ENCODE results near the gene CUL5. TPM values are rescaled to one million over a fixed set of nuclear protein-coding genes. Genes with fewer than 3 reads are reported as not detected.

The CUL5 gene
- total and polyA plus RNA-seq, 2 donors = 12.3 to 28.6 TPM

GRCh38 chr11:108135845-108136544 lies 127.3 kb downstream of the CUL5 start:
- no peaks in the 10 kb centered on the region for H3K9me3 ChIP-seq (ENCODE audit: control insufficient read depth in 2 of 2, insufficient read depth in 1 of 2, low read length in 1 of 2)
- H3K27ac ChIP-seq (ENCODE audit: low read depth in 1 of 2, low read length in 1 of 2) = no peak overlapping the region
- 85% methylated on average over 2 of the region's 2 CpGs for WGBS
- no peaks in the 10 kb centered on the region for H3K27me3 ChIP-seq (ENCODE audit: control insufficient read depth in 2 of 2, insufficient read depth in 1 of 2, low read length in 1 of 2)
- H3K4me1 ChIP-seq (ENCODE audit: control insufficient read depth in 2 of 2, insufficient read depth in 2 of 2, low read length in 2 of 2) = no peaks in the 10 kb centered on the region
- H3K36me3 ChIP-seq (ENCODE audit: control insufficient read depth in 2 of 2, insufficient read depth in 2 of 2, low read length in 1 of 2) = peaks cover 1 to 6% of the 10 kb centered on the region in 2 donors
- no peak overlapping the region for H3K4me3 ChIP-seq (ENCODE audit: low read length in 2 of 2)
- peak in 1 of 9 donors; percentile 33 for DNase-seq (ENCODE audit: low read depth in 6 of 9, low spot score in 9 of 9)

DNA sequence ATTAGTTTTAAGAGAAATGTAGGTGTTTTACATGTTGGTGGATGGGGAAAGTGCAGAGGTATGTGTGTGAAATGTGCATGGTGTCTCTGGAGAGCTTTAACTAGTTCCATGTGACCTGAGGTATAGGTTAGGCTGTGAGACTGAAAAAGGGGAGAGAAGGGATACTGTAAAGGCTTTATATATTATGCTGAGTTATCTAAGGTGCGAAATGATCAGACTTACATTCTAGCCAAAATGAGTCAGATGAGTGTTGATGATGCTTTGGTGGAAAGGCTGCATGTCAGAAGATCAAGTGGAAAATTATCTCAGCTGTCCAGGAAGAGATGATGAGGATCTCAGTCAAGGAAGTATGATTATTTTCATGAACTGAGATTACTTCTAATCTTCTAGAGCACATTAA lies 128.5 kb downstream of the CUL5 start:
- Histone ChIP-seq H3K9me3 (ENCODE audit: control insufficient read depth in 2 of 2, insufficient read depth in 1 of 2, low read length in 1 of 2) (no peaks in the 10 kb centered on the region), H3K4me3 (ENCODE audit: low read length in 2 of 2) (no peak overlapping the region), H3K27me3 (ENCODE audit: control insufficient read depth in 2 of 2, insufficient read depth in 1 of 2, low read length in 1 of 2) (no peaks in the 10 kb centered on the region), H3K27ac (ENCODE audit: low read depth in 1 of 2, low read length in 1 of 2) (no peak overlapping the region), H3K4me1 (ENCODE audit: control insufficient read depth in 2 of 2, insufficient read depth in 2 of 2, low read length in 2 of 2) (no peaks in the 10 kb centered on the region), H3K36me3 (ENCODE audit: control insufficient read depth in 2 of 2, insufficient read depth in 2 of 2, low read length in 1 of 2) (peaks cover 3 to 6% of the 10 kb centered on the region in 2 donors)
- no peak for DNase-seq (ENCODE audit: low read depth in 6 of 9, low spot score in 9 of 9)
- 98% methylated on average over 1 of the region's 1 CpG for WGBS

GRCh38 chr11:108142304-108142703 lies 133.6 kb downstream of the CUL5 start:
- WGBS = 91% methylated on average over 7 of the region's 7 CpGs
- H3K27me3 ChIP-seq (ENCODE audit: control insufficient read depth in 2 of 2, insufficient read depth in 1 of 2, low read length in 1 of 2) = no peaks in the 10 kb centered on the region
- H3K9me3 ChIP-seq (ENCODE audit: control insufficient read depth in 2 of 2, insufficient read depth in 1 of 2, low read length in 1 of 2) = no peaks in the 10 kb centered on the region
- H3K4me1 ChIP-seq (ENCODE audit: control insufficient read depth in 2 of 2, insufficient read depth in 2 of 2, low read length in 2 of 2) = no peaks in the 10 kb centered on the region
- no peak for DNase-seq (ENCODE audit: low read depth in 6 of 9, low spot score in 9 of 9)
- H3K36me3 ChIP-seq (ENCODE audit: control insufficient read depth in 2 of 2, insufficient read depth in 2 of 2, low read length in 1 of 2) = peaks cover 12 to 18% of the 10 kb centered on the region in 2 donors
- H3K27ac ChIP-seq (ENCODE audit: low read depth in 1 of 2, low read length in 1 of 2) = no peak overlapping the region
- H3K4me3 ChIP-seq (ENCODE audit: low read length in 2 of 2) = no peak overlapping the region

- WGBS = 98% methylated on average over 3 of the region's 3 CpGs
- H3K36me3 ChIP-seq (ENCODE audit: control insufficient read depth in 2 of 2, insufficient read depth in 2 of 2, low read length in 1 of 2) = peaks cover 16 to 31% of the 10 kb centered on the region in 2 donors
Observed at GRCh38 chr11:108144615-108145014, 135.9 kb downstream of the CUL5 start.

DNA sequence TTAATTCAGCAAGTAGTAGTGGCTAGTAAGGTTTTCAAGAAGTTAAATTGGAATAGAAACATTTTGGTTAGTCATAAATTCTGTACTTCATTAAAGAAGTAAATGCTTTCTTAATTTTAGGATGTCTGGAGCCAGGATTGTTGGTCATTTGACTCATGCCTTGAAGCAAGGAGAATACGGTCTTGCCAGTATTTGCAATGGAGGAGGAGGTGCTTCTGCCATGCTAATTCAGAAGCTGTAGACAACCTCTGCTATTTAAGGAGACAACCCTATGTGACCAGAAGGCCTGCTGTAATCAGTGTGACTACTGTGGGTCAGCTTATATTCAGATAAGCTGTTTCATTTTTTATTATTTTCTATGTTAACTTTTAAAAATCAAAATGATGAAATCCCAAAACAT lies 138.5 kb downstream of the CUL5 start:
- Histone ChIP-seq H3K4me1 (ENCODE audit: control insufficient read depth in 2 of 2, insufficient read depth in 2 of 2, low read length in 2 of 2) (no peaks in the 10 kb centered on the region), H3K9me3 (ENCODE audit: control insufficient read depth in 2 of 2, insufficient read depth in 1 of 2, low read length in 1 of 2) (no peaks in the 10 kb centered on the region), H3K27ac (ENCODE audit: low read depth in 1 of 2, low read length in 1 of 2) (no peak overlapping the region), H3K27me3 (ENCODE audit: control insufficient read depth in 2 of 2, insufficient read depth in 1 of 2, low read length in 1 of 2) (no peaks in the 10 kb centered on the region), H3K36me3 (ENCODE audit: control insufficient read depth in 2 of 2, insufficient read depth in 2 of 2, low read length in 1 of 2) (peaks cover 25 to 50% of the 10 kb centered on the region in 2 donors), H3K4me3 (ENCODE audit: low read length in 2 of 2) (no peak overlapping the region)
- 96% methylated on average over 1 of the region's 1 CpG for WGBS
- no peak for DNase-seq (ENCODE audit: low read depth in 6 of 9, low spot score in 9 of 9)

More at GRCh38 chr11:108144615-108145014, 135.9 kb downstream of the CUL5 start:
- H3K9me3 ChIP-seq (ENCODE audit: control insufficient read depth in 2 of 2, insufficient read depth in 1 of 2, low read length in 1 of 2) = no peaks in the 10 kb centered on the region
- no peak overlapping the region for H3K4me3 ChIP-seq (ENCODE audit: low read length in 2 of 2)
- H3K4me1 ChIP-seq (ENCODE audit: control insufficient read depth in 2 of 2, insufficient read depth in 2 of 2, low read length in 2 of 2) = no peaks in the 10 kb centered on the region
- no peak for DNase-seq (ENCODE audit: low read depth in 6 of 9, low spot score in 9 of 9)
- H3K27me3 ChIP-seq (ENCODE audit: control insufficient read depth in 2 of 2, insufficient read depth in 1 of 2, low read length in 1 of 2) = no peaks in the 10 kb centered on the region
- no peak overlapping the region for H3K27ac ChIP-seq (ENCODE audit: low read depth in 1 of 2, low read length in 1 of 2)

DNA sequence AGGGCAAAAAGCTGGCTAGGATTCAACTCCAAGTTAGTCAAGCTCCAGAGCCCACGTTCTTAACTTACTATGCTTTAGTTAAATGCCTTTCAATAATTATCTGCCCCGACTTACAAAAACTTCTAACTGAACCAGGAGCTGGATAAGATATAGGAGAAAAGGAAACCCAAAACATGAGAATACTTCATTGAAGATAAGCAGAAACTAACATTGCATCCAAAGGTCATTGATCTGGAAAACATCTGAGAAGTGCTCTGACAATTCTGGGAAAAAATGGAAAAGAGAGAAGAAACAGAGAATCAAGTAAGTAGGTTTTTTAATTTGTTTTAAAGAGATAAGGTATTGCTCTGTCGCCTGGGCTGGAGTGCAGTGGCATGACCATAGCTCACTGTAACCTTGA lies 139.9 kb downstream of the CUL5 start:
- no peak overlapping the region for H3K27ac ChIP-seq (ENCODE audit: low read depth in 1 of 2, low read length in 1 of 2)
- H3K4me3 ChIP-seq (ENCODE audit: low read length in 2 of 2) = no peak overlapping the region
- WGBS = 98% methylated on average over 3 of the region's 3 CpGs
- no peaks in the 10 kb centered on the region for H3K4me1 ChIP-seq (ENCODE audit: control insufficient read depth in 2 of 2, insufficient read depth in 2 of 2, low read length in 2 of 2)
- no peak for DNase-seq (ENCODE audit: low read depth in 6 of 9, low spot score in 9 of 9)
- H3K9me3 ChIP-seq (ENCODE audit: control insufficient read depth in 2 of 2, insufficient read depth in 1 of 2, low read length in 1 of 2) = no peaks in the 10 kb centered on the region
- H3K36me3 ChIP-seq (ENCODE audit: control insufficient read depth in 2 of 2, insufficient read depth in 2 of 2, low read length in 1 of 2) = peaks cover 24 to 56% of the 10 kb centered on the region in 2 donors
- no peaks in the 10 kb centered on the region for H3K27me3 ChIP-seq (ENCODE audit: control insufficient read depth in 2 of 2, insufficient read depth in 1 of 2, low read length in 1 of 2)

DNA sequence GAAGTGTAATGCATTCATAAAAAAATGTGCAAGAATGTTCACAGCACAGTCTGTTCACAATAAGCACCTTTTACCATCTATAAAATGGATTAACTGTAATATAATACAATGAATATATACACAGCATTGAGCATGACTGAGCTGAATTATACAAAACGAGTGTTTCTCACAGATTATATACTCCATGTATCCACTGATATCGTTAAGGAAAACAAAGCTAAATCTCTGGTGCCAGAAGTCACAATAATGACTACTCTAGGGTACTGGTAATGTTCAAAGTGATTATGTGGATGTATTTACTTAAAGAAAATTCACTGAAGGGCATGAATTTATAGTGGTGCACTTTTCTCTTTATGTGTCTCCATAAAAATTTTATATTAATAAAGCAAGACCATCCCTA lies 145.9 kb downstream of the CUL5 start:
- peaks cover 20 to 58% of the 10 kb centered on the region in 2 donors for H3K36me3 ChIP-seq (ENCODE audit: control insufficient read depth in 2 of 2, insufficient read depth in 2 of 2, low read length in 1 of 2)
- 95% methylated on average over 2 of the region's 2 CpGs for WGBS

More for the DNA sequence above, 145.9 kb downstream of the CUL5 start:
- no peaks in the 10 kb centered on the region for H3K4me1 ChIP-seq (ENCODE audit: control insufficient read depth in 2 of 2, insufficient read depth in 2 of 2, low read length in 2 of 2)
- H3K27me3 ChIP-seq (ENCODE audit: control insufficient read depth in 2 of 2, insufficient read depth in 1 of 2, low read length in 1 of 2) = no peaks in the 10 kb centered on the region
- H3K27ac ChIP-seq (ENCODE audit: low read depth in 1 of 2, low read length in 1 of 2) = no peak overlapping the region
- no peak for DNase-seq (ENCODE audit: low read depth in 6 of 9, low spot score in 9 of 9)
- H3K9me3 ChIP-seq (ENCODE audit: control insufficient read depth in 2 of 2, insufficient read depth in 1 of 2, low read length in 1 of 2) = no peaks in the 10 kb centered on the region
- H3K4me3 ChIP-seq (ENCODE audit: low read length in 2 of 2) = no peak overlapping the region

Other genes with a start within 250 kb of the CUL5 start
- 6.8 TPM for gene SLC35F2, start 150.1 kb upstream of the CUL5 start, total RNA-seq
- 9.6 TPM for gene SLC35F2, start 150.1 kb upstream of the CUL5 start, polyA plus RNA-seq
- 3.5 TPM for gene RAB39A, start 80.5 kb upstream of the CUL5 start, total RNA-seq
- gene RAB39A, start 80.5 kb upstream of the CUL5 start, polyA plus RNA-seq = 0.66 TPM
- 29.4 TPM for gene ACAT1, start 112.7 kb downstream of the CUL5 start, total RNA-seq
- 47.6 TPM for gene ACAT1, start 112.7 kb downstream of the CUL5 start, polyA plus RNA-seq
- 16.9 TPM for gene NPAT, start 213.7 kb downstream of the CUL5 start, total RNA-seq
- gene NPAT, start 213.7 kb downstream of the CUL5 start, polyA plus RNA-seq = 8.8 TPM
- 67.0 TPM for gene ATM, start 214.2 kb downstream of the CUL5 start, total RNA-seq
- 55.0 TPM for gene ATM, start 214.2 kb downstream of the CUL5 start, polyA plus RNA-seq